Pancreas (tissue), 10 donors: ENCODE data around the gene VWF. TPM values are rescaled to one million over a fixed set of nuclear protein-coding genes. Genes with fewer than 3 reads are reported as not detected.
"Not testable (repeated sequence)": the region's sequence is repeated elsewhere in the genome, so short reads cannot be mapped to it uniquely, and the experiment has no call there.

Experiments used
- ATAC-seq, 4 donors: fragments of 200-7000 bp; cut with Tn5 transposase; one replicate each; pipeline versions ENCODE4 v1.8.0 to v1.9.1; 2020; ENCODE audit warnings: mild to moderate bottlenecking in 4 of 4, moderate library complexity in 4 of 4
- DNase-seq, 6 donors: peaks; one replicate each; pipeline ENCODE4 v3.0.0-alpha.2; 2020
- FAIRE-seq: peaks from 2 replicates; lab custom pipeline; 2012; peaks lifted over from hg19 to GRCh38; lab: Jason Lieb, UNC
- H3K27ac ChIP-seq, 4 donors: fragments of 200-600 bp; sonication (generic); 1 replicate in 3 of 4; 2 replicates in 1 of 4; pipeline versions ENCODE4 v1.5.0 to v1.8.0; 2020
- H3K27me3 ChIP-seq, 4 donors: fragments of 200-600 bp; one replicate each; pipeline ENCODE4 v1.8.0; 2021
- H3K36me3 ChIP-seq, 3 donors: fragments of 200-600 bp; sonication (generic) in 1 of 3; one replicate each; pipeline versions ENCODE4 v1.5.0 to v1.8.0; 2020 to 2021
- H3K4me1 ChIP-seq, 3 donors: fragments of 200-600 bp; one replicate each; pipeline ENCODE4 v1.8.0; 2021
- H3K4me3 ChIP-seq, 4 donors: fragments of 200-600 bp; sonication (generic) in 2 of 4; one replicate each; pipeline versions ENCODE4 v1.5.0 to v1.8.0; 2020 to 2021
- H3K9me3 ChIP-seq, 4 donors: fragments of 200-600 bp; one replicate each; pipeline ENCODE4 v1.8.0; 2021
- WGBS, 2 donors: extraction: QIAGEN DNeasy Blood & Tissue Kit; methylation state at CpG; one replicate each; pipeline ENCODE4 v1.1.7; 2013; 5-methylcytosine and 5-hydroxymethylcytosine counted together
- intact Hi-C, 3 donors: fragments of 100-400 bp; cut with DNase I; formaldehyde crosslinking; loops; one replicate each; pipeline versions ENCODE4 v1.11.1 to v1.14.2; 2022
- polyA plus RNA-seq, 2 donors: library from polyadenylated mRNA; stranded (reverse); fragments of 200-250 nt; gene quantifications; one replicate each; pipeline ENCODE4 v1.2.3, GENCODE V29; 2013
- total RNA-seq, 6 donors: library from RNA; stranded (reverse); fragmentation: NEBNext Ultra II Directional in 4 of 6; extraction: Animal tissue kit (Norgen Biotek cat#: 25700) in 4 of 6; gene quantifications; one replicate each; pipeline versions ENCODE4 v1.2.1 to v1.2.4, GENCODE V29; 2021 to 2023
- TF ChIP-seq, protein P1 (sequence below), 4 donors: fragments of 200-600 bp; sonication (generic) in 3 of 4; IDR thresholded peaks; one replicate each; pipeline versions ENCODE4 v1.5.0 to v1.8.0; 2021; ENCODE audit warnings: antibody characterized with exemption in 4 of 4
- donor health status: healthy with polysubstance abuse.
- donor health status: DM: no; HTN: no; CAD: no; lungs with moderate emphysema.
- donor health status: DM: no; HTN: no; CAD: no.
- donor health status: control.
- donor health status: control.
- donor health status: Bipolar disorder and iron deficiency.
- donor health status: DM: yes; HTN: yes; CAD: no.
- donor health status: DM: no; HTN: no; CAD: no.
- donor health status: DM: no; HTN: no; CAD: no.
- donor health status: DM: yes; HTN: yes; CAD: no.

VWF gene
- total and polyA plus RNA-seq, 8 donors = 15.9 to 53.1 (median 29.1) TPM

DNA sequence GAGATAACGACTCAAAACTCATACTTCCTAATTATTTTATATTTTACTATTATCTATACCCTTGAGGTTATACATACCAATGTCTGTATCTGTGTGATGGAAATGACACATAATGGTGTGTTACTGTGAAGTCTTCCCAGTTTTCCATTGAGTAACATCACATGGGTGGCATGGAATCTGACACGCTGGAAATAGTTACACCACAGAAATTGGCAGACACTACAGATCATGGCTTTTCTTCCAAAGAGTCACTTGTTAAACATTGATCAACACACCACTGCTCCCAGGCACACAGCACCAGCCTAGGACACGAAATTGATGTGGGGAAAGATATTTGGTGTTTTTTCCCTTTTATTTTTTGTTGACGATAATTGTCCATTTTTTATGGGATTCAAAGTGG is 33.0 kb upstream of the VWF start:
- WGBS, 2 donors = 82 to 84% methylated on average over 4 of the region's 4 CpGs
- Histone ChIP-seq H3K4me1 (no peaks in the 10 kb centered on the region), H3K4me3 (no peak overlapping the region), H3K27ac (no peak overlapping the region), H3K27me3 (no peaks in the 10 kb centered on the region), H3K9me3 (no peaks in the 10 kb centered on the region), H3K36me3 (no peaks in the 10 kb centered on the region)
- intact Hi-C loops = no loop called here
- TF ChIP-seq, protein P1, sequence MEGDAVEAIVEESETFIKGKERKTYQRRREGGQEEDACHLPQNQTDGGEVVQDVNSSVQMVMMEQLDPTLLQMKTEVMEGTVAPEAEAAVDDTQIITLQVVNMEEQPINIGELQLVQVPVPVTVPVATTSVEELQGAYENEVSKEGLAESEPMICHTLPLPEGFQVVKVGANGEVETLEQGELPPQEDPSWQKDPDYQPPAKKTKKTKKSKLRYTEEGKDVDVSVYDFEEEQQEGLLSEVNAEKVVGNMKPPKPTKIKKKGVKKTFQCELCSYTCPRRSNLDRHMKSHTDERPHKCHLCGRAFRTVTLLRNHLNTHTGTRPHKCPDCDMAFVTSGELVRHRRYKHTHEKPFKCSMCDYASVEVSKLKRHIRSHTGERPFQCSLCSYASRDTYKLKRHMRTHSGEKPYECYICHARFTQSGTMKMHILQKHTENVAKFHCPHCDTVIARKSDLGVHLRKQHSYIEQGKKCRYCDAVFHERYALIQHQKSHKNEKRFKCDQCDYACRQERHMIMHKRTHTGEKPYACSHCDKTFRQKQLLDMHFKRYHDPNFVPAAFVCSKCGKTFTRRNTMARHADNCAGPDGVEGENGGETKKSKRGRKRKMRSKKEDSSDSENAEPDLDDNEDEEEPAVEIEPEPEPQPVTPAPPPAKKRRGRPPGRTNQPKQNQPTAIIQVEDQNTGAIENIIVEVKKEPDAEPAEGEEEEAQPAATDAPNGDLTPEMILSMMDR (IDR thresholded peaks at IDR 0.05) = no peak
- FAIRE-seq = no peak
- no peak for ATAC-seq
- DNase-seq = no peak

DNA sequence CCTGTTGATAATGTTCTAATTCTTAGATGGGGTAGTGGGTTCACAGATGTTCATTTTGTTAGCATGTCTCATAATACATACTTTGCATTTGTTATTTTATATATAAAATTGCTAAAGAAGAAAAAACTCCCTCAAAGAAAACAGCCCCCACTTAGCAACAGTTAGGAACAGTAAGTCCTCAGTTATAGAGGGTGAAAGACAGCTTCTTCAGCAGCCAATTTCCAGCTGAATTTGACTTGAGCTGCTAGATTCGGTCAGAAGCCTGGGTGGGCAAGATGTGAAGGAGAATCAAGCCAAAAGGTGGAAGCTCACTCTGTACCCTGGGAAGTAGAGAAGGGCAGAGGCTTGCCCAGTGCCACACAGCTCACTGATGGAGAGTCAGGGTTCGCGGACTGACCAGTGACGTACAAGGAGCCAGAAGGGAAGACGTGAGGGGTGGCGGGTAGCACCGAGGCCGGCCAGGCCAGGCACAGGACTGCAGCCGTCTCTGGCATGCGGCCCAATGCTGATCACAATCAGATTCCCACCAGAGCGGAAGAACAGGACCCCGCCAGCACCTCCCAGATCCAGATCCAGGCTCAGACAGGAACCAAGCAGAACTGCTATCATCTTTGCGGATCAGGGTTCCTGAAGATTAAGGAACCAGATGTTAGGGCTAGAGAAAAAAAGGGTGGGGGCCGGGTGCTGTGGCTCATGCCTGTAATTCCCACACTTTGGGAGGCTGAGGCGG is 30.4 kb upstream of the VWF start:
- Histone ChIP-seq H3K4me3 (no peak overlapping the region), H3K27me3 (no peaks in the 10 kb centered on the region), H3K9me3 (no peaks in the 10 kb centered on the region), H3K27ac (no peak overlapping the region), H3K36me3 (no peaks in the 10 kb centered on the region), H3K4me1 (no peaks in the 10 kb centered on the region)
- TF ChIP-seq, protein P1 (IDR thresholded peaks at IDR 0.05) = no peak
- no peak for FAIRE-seq
- DNase-seq = no peak
- WGBS, 2 donors = 59 to 70% methylated on average over 15 of the region's 15 CpGs
- intact Hi-C loops = no loop called here
- ATAC-seq = no peak

DNA sequence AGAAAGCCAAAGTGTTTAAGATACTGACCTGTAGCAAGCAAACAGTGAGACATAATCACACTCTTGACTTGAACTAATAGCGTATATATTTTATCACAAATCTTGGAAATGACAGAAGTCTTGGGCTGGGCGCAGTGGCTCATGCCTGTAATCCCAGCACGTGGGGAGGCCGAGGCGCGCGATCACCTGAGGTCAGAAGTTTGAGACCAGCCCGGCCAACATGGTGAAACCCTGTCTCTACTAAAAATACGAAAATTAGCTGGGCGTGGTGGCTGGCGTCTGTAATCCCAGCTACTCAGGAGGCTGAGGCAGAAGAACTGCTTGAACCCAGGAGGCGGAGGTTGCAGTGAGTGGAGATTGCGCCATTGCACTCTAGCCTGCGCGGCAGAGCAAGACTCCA is 24.3 kb upstream of the VWF start:
- H3K9me3 ChIP-seq, H3K27me3 ChIP-seq, intact Hi-C loops, H3K36me3 ChIP-seq, ATAC-seq, H3K27ac ChIP-seq, DNase-seq, H3K4me3 ChIP-seq, H3K4me1 ChIP-seq, FAIRE-seq: not testable (repeated sequence)
- WGBS, 2 donors = 95 to 97% methylated on average over 15 of the region's 15 CpGs

DNA sequence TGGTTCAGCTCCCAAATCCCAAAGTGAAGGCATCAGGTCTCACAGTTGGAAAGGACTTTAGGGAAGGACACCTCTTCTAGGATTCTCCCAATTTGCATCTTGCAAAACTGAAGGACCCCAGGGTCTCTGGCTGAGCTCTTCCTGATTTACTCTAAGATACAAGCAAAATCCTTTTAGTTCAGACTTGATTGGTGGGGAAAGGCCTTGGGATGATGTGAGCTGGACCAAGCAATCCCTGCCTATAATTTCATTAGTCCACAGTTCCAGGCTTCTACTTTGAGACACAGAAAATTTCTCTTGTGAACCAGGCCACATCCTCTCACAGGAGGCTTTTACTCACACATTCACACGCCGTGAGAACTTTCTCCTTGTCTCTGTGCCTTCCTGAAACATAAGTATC is 23.6 kb upstream of the VWF start:
- intact Hi-C loops = no loop called here
- no peaks in the 10 kb centered on the region for H3K4me1 ChIP-seq
- no peaks in the 10 kb centered on the region for H3K36me3 ChIP-seq
- H3K27ac ChIP-seq = no peak overlapping the region
- ATAC-seq (no peak), FAIRE-seq (no peak), DNase-seq (no peak)
- WGBS, 2 donors = 73 to 84% methylated on average over 2 of the region's 2 CpGs
- H3K9me3 ChIP-seq = no peaks in the 10 kb centered on the region
- H3K4me3 ChIP-seq = no peak overlapping the region
- TF ChIP-seq, protein P1 (IDR thresholded peaks at IDR 0.05) = no peak
- H3K27me3 ChIP-seq = no peaks in the 10 kb centered on the region

DNA sequence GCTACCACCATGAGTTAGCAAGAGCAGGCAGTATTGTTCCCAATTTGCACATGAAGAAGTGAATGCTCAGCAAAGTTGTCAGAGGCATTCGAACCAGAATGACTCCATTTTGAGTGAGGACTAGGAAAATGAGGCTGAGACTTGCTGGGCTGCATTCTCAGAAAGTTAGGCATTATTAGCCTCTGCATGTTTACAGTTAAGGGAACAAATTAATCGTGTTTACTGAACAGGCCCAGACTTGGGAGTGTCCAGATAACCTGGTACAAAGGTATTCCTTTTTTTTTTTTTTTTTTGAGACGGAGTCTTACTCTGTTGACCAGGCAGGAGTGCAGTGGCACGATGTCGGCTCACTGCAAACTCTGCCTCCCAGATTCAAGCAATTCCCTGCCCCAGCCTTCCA is 22.5 kb upstream of the VWF start:
- TF ChIP-seq, protein P1 (IDR thresholded peaks at IDR 0.05) = no peak
- no peaks in the 10 kb centered on the region for H3K36me3 ChIP-seq
- FAIRE-seq (no peak), ATAC-seq (no peak), DNase-seq (no peak)
- H3K27me3 ChIP-seq = no peaks in the 10 kb centered on the region
- intact Hi-C loops = no loop called here
- no peaks in the 10 kb centered on the region for H3K9me3 ChIP-seq
- H3K4me3 ChIP-seq = no peak overlapping the region
- H3K4me1 ChIP-seq = no peaks in the 10 kb centered on the region
- H3K27ac ChIP-seq = no peak overlapping the region
- 55 to 61% methylated on average over 5 of the region's 5 CpGs for WGBS, 2 donors
